MM.1S (cell line): ENCODE data around the gene RPGRIP1L.

Experiments
- DNase-seq: peaks from one replicate; pipeline ENCODE4 v3.0.0-alpha.2; 2015
- H2AFZ ChIP-seq: fragments of 300-600 bp; sonication (generic); 2 replicates; pipeline ENCODE4 v1.6.0; 2016; ENCODE audit warnings: antibody characterized with exemption, low read length
- H3F3A ChIP-seq: fragments of 300-600 bp; sonication (generic); 2 replicates; pipeline ENCODE4 v1.6.1; 2016; ENCODE audit warnings: mild to moderate bottlenecking, antibody characterized with exemption, low read length, moderate library complexity, mixed read lengths; ENCODE audit not compliant: insufficient read depth
- H3K27ac ChIP-seq: fragments of 300-600 bp; sonication (generic); 2 replicates; pipeline ENCODE4 v1.5.1; 2016; ENCODE audit warnings: mild to moderate bottlenecking, low read length
- H3K27me3 ChIP-seq: fragments of 300-600 bp; sonication (generic); replicated peaks from 2 replicates; pipeline ENCODE4 v1.6.0; 2016; ENCODE audit warnings: low read length; ENCODE audit not compliant: insufficient read depth
- H3K36me3 ChIP-seq: fragments of 300-600 bp; sonication (generic); replicated peaks from 2 replicates; pipeline ENCODE4 v1.6.1; 2016; ENCODE audit warnings: mild to moderate bottlenecking, low read length, mixed read lengths; ENCODE audit not compliant: insufficient read depth
- H3K4me1 ChIP-seq: fragments of 300-600 bp; sonication (generic); 2 replicates; pipeline ENCODE4 v1.6.1; 2016; ENCODE audit warnings: low read length, mixed read lengths
- H3K4me2 ChIP-seq: fragments of 300-600 bp; sonication (generic); 2 replicates; pipeline ENCODE4 v1.6.0; 2016; ENCODE audit warnings: low read depth, low read length
- H3K4me3 ChIP-seq: fragments of 300-600 bp; sonication (generic); 2 replicates; pipeline ENCODE4 v1.5.1; 2016; ENCODE audit warnings: low read length, mixed read lengths
- H3K79me2 ChIP-seq: fragments of 300-600 bp; sonication (generic); 2 replicates; pipeline ENCODE4 v1.6.1; 2016; ENCODE audit warnings: mixed run types, low read length, mixed read lengths
- H3K9ac ChIP-seq: fragments of 300-600 bp; sonication (generic); 2 replicates; pipeline ENCODE4 v1.6.1; 2016; ENCODE audit warnings: low read length, mixed read lengths
- H3K9me2 ChIP-seq: fragments of 300-600 bp; sonication (generic); replicated peaks from 2 replicates; pipeline ENCODE4 v1.6.1; 2016; ENCODE audit warnings: mild to moderate bottlenecking, low read length, mixed read lengths; ENCODE audit not compliant: insufficient read depth
- H3K9me3 ChIP-seq: fragments of 300-600 bp; sonication (generic); replicated peaks from 2 replicates; pipeline ENCODE4 v1.6.1; 2016; ENCODE audit warnings: mild to moderate bottlenecking, low read length, mixed read lengths; ENCODE audit not compliant: insufficient read depth
- H4K20me1 ChIP-seq: fragments of 300-600 bp; sonication (generic); 2 replicates; pipeline ENCODE4 v1.6.1; 2016; ENCODE audit warnings: mild to moderate bottlenecking, low read length, moderate library complexity, mixed read lengths; ENCODE audit not compliant: insufficient read depth
- EZH2 ChIP-seq: fragments of 300-600 bp; sonication (generic); optimal IDR thresholded peaks from 2 replicates; pipeline ENCODE3; 2017; ENCODE audit warnings: low read depth, mild to moderate bottlenecking, antibody characterized with exemption, low read length, mixed read lengths
- EZH2phosphoT487 ChIP-seq: fragments of 300-600 bp; sonication (generic); IDR thresholded peaks from 2 replicates; pipeline ENCODE4 v1.6.1; 2018; ENCODE audit warnings: antibody characterized with exemption, low read length
- TF ChIP-seq, protein P1 (sequence below): fragments of 300-600 bp; sonication (generic); IDR thresholded peaks from 2 replicates; pipeline ENCODE4 v1.5.1; 2016; ENCODE audit warnings: antibody characterized with exemption, low read length, mixed read lengths

Gene RPGRIP1L

GRCh38 chr16:53681354-53681753, 22.3 kb downstream of the RPGRIP1L start:
- TF ChIP-seq EZH2phosphoT487: no peak
- TF ChIP-seq, protein P1, sequence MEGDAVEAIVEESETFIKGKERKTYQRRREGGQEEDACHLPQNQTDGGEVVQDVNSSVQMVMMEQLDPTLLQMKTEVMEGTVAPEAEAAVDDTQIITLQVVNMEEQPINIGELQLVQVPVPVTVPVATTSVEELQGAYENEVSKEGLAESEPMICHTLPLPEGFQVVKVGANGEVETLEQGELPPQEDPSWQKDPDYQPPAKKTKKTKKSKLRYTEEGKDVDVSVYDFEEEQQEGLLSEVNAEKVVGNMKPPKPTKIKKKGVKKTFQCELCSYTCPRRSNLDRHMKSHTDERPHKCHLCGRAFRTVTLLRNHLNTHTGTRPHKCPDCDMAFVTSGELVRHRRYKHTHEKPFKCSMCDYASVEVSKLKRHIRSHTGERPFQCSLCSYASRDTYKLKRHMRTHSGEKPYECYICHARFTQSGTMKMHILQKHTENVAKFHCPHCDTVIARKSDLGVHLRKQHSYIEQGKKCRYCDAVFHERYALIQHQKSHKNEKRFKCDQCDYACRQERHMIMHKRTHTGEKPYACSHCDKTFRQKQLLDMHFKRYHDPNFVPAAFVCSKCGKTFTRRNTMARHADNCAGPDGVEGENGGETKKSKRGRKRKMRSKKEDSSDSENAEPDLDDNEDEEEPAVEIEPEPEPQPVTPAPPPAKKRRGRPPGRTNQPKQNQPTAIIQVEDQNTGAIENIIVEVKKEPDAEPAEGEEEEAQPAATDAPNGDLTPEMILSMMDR: no peak
- Histone ChIP-seq H3K4me1 (no peaks in the 10 kb centered on the region), H3K9me3 (no peaks in the 10 kb centered on the region), H3K9ac (no peak overlapping the region), H3K4me3 (no peak overlapping the region), H4K20me1 (no peaks in the 10 kb centered on the region), H3K36me3 (no peaks in the 10 kb centered on the region), H3K4me2 (no peak overlapping the region), H3F3A (no peaks in the 10 kb centered on the region), H3K27ac (no peak overlapping the region), H3K9me2 (no peaks in the 10 kb centered on the region), H3K27me3 (no peaks in the 10 kb centered on the region), H3K79me2 (no peaks in the 10 kb centered on the region), H2AFZ (no peak overlapping the region)
- DNase-seq: no peak

DNA sequence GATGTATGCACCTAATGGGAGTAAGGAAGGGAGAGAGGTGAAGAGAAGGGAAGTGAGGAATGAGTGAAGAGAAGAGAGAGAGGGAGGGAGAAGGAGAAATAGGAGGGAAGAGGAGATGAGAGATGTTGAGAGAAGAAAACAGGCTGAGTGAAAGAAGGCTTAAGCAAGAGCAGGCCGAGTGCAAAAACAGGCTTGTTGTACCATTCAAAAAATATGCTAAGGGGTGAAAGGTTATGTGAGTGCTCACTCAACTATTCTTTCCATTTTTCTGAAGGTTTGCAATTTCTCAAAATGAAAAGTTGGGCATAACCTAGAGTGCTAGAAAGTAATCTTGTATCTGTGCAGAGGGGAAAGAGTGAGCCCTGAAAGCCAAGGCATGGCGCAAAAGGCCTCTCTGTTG, 22.9 kb downstream of the RPGRIP1L start:
- Histone ChIP-seq H3K4me2 (no peak overlapping the region), H4K20me1 (no peaks in the 10 kb centered on the region), H3K27ac (no peak overlapping the region)

DNA sequence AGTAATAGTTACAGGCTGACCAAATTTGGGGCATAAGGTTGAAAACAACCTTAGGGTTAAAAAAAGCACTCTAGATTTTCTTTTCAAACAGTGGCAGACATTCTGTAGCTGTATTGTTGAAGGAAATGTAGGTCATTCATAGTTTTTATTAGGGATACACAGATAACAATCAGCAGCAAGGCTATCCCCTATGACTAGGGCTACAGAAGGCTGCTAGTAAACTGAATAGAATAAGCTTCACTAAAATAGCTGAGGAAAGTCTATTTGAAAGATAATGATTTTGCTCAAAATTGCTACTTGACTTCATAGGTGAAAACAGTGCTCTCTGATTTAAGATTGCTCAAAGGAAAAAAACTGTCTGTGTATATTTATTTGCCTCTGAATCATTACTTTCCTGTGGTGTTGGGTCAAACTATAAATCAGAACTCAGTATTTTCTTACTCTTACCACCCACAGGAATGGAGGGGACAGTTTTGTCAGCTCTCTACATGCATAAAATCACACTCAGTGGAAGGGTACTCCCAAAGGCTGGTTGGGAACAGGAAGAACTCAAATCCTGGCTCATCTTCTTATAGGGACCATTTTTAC, 24.8 kb downstream of the RPGRIP1L start:
- Histone ChIP-seq H4K20me1 (no peaks in the 10 kb centered on the region), H3K9me2 (no peaks in the 10 kb centered on the region), H3K27ac (no peak overlapping the region), H2AFZ (no peak overlapping the region), H3F3A (no peaks in the 10 kb centered on the region), H3K9me3 (no peaks in the 10 kb centered on the region), H3K4me3 (no peak overlapping the region), H3K27me3 (no peaks in the 10 kb centered on the region), H3K79me2 (no peaks in the 10 kb centered on the region), H3K4me1 (no peaks in the 10 kb centered on the region), H3K9ac (no peak overlapping the region), H3K4me2 (no peak overlapping the region), H3K36me3 (no peaks in the 10 kb centered on the region)
- TF ChIP-seq, protein P1: no peak
- TF ChIP-seq EZH2phosphoT487 (no peak), EZH2 (no peak)
- DNase-seq: no peak

More for the DNA sequence above, 22.9 kb downstream of the RPGRIP1L start:
- TF ChIP-seq EZH2phosphoT487 (no peak), EZH2 (no peak)
- TF ChIP-seq, protein P1: no peak
- DNase-seq: no peak
- H3K4me3 ChIP-seq: no peak overlapping the region
- no peaks in the 10 kb centered on the region for H3K36me3 ChIP-seq
- no peak overlapping the region for H2AFZ ChIP-seq
- H3K27me3 ChIP-seq: no peaks in the 10 kb centered on the region
- no peak overlapping the region for H3K9ac ChIP-seq
- no peaks in the 10 kb centered on the region for H3K9me2 ChIP-seq
- H3K9me3 ChIP-seq: no peaks in the 10 kb centered on the region
- H3K4me1 ChIP-seq: no peaks in the 10 kb centered on the region
- no peaks in the 10 kb centered on the region for H3K79me2 ChIP-seq
- no peaks in the 10 kb centered on the region for H3F3A ChIP-seq
